DOHH2 (cell line): ENCODE measurements around the gene ASB1.

Source experiments
- H3F3A ChIP-seq: fragments of 200-600 bp; sonication (generic), shearing (Covaris generic); 2 replicates; pipeline ENCODE4 v1.6.0; 2016; ENCODE audit warnings: antibody characterized with exemption, mild to moderate bottlenecking; ENCODE audit not compliant: control insufficient read depth, insufficient read depth
- H3K27ac ChIP-seq: fragments of 200-600 bp; sonication (generic); 2 replicates; pipeline ENCODE4 v1.5.1; 2014; ENCODE audit warnings: low read depth, mild to moderate bottlenecking, low read length, moderate library complexity
- H3K27me3 ChIP-seq: fragments of 200-600 bp; sonication (generic); 2 replicates; pipeline ENCODE4 v1.6.1; 2014; ENCODE audit warnings: mild to moderate bottlenecking, low read length, mixed read lengths; ENCODE audit not compliant: control insufficient read depth
- H3K36me3 ChIP-seq: fragments of 200-600 bp; sonication (generic); 2 replicates; pipeline ENCODE4 v1.6.1; 2014; ENCODE audit warnings: mild to moderate bottlenecking, low read length, moderate library complexity, mixed read lengths; ENCODE audit not compliant: control insufficient read depth
- H3K4me1 ChIP-seq: fragments of 200-600 bp; sonication (generic); 2 replicates; pipeline ENCODE4 v1.6.1; 2014; ENCODE audit warnings: mild to moderate bottlenecking, low read length, mixed read lengths; ENCODE audit not compliant: control insufficient read depth
- H3K4me2 ChIP-seq: fragments of 200-600 bp; sonication (generic); 2 replicates; pipeline ENCODE4 v1.6.0; 2014; ENCODE audit warnings: mild to moderate bottlenecking, low read length, moderate library complexity
- H3K4me3 ChIP-seq: fragments of 200-600 bp; sonication (generic); 2 replicates; pipeline ENCODE4 v1.5.1; 2014; ENCODE audit warnings: mild to moderate bottlenecking, low read length, mixed read lengths
- H3K79me2 ChIP-seq: fragments of 200-600 bp; sonication (generic); 2 replicates; pipeline ENCODE4 v1.6.1; 2014; ENCODE audit warnings: mild to moderate bottlenecking, low read length, mixed read lengths; ENCODE audit not compliant: control insufficient read depth
- H3K9me2 ChIP-seq: fragments of 200-600 bp; sonication (generic); replicated peaks from 2 replicates; pipeline ENCODE4 v1.6.1; 2014; ENCODE audit warnings: mild to moderate bottlenecking, low read length, mixed read lengths; ENCODE audit not compliant: control insufficient read depth
- H3K9me3 ChIP-seq: fragments of 200-600 bp; sonication (generic); 2 replicates; pipeline ENCODE4 v1.6.1; 2014; ENCODE audit warnings: antibody characterized with exemption, low read length, mixed read lengths; ENCODE audit not compliant: control insufficient read depth, insufficient read depth
- H4K20me1 ChIP-seq: fragments of 200-600 bp; sonication (generic); 2 replicates; pipeline ENCODE4 v1.6.0; 2014; ENCODE audit warnings: low read depth, mild to moderate bottlenecking, antibody characterized with exemption, low read length, moderate library complexity; ENCODE audit not compliant: control insufficient read depth, insufficient read depth
- CTCF ChIP-seq: fragments of 200-600 bp; sonication (generic); IDR thresholded peaks from one replicate; pipeline ENCODE4 v1.5.1; 2014; ENCODE audit warnings: antibody characterized with exemption, mild to moderate bottlenecking, low read depth, low read length; ENCODE audit not compliant: poor library complexity, severe bottlenecking
- EZH2phosphoT487 ChIP-seq: fragments of 200-600 bp; sonication (generic); IDR thresholded peaks from 2 replicates; pipeline ENCODE4 v1.6.1; 2017; ENCODE audit warnings: borderline replicate concordance, mild to moderate bottlenecking, antibody characterized with exemption, low read length, moderate library complexity, mixed read lengths

Gene ASB1

GRCh38 chr2:238461051-238461450, 34.3 kb downstream of the ASB1 start:
- Histone ChIP-seq H4K20me1 (no peaks in the 10 kb centered on the region), H3K9me3 (no peaks in the 10 kb centered on the region), H3K27ac (no peak overlapping the region), H3K4me2 (no peak overlapping the region), H3K4me3 (no peak overlapping the region), H3K79me2 (no peaks in the 10 kb centered on the region), H3K36me3 (no peaks in the 10 kb centered on the region), H3K27me3 (no peaks in the 10 kb centered on the region), H3K4me1 (peaks cover 5% of the 10 kb centered on the region), H3F3A (no peaks in the 10 kb centered on the region), H3K9me2 (no peaks in the 10 kb centered on the region)
- no peak for TF ChIP-seq CTCF
- TF ChIP-seq EZH2phosphoT487: no peak

GRCh38 chr2:238461491-238461890, 34.8 kb downstream of the ASB1 start:
- Histone ChIP-seq H3K4me2 (no peak overlapping the region), H3K9me2 (no peaks in the 10 kb centered on the region), H3K36me3 (no peaks in the 10 kb centered on the region), H3F3A (no peaks in the 10 kb centered on the region), H4K20me1 (no peaks in the 10 kb centered on the region), H3K9me3 (no peaks in the 10 kb centered on the region), H3K27ac (no peak overlapping the region), H3K4me3 (no peak overlapping the region), H3K79me2 (no peaks in the 10 kb centered on the region), H3K27me3 (no peaks in the 10 kb centered on the region), H3K4me1 (peaks cover 5% of the 10 kb centered on the region)
- TF ChIP-seq CTCF (no peak), EZH2phosphoT487 (no peak)

- Histone ChIP-seq H3K27me3 (no peaks in the 10 kb centered on the region), H3K9me2 (no peaks in the 10 kb centered on the region), H3K9me3 (no peaks in the 10 kb centered on the region), H4K20me1 (no peaks in the 10 kb centered on the region), H3K4me1 (peaks cover 5% of the 10 kb centered on the region), H3K4me3 (no peak overlapping the region), H3K79me2 (no peaks in the 10 kb centered on the region), H3K4me2 (no peak overlapping the region), H3F3A (no peaks in the 10 kb centered on the region), H3K27ac (no peak overlapping the region), H3K36me3 (no peaks in the 10 kb centered on the region)
- no peak for TF ChIP-seq CTCF
- no peak for TF ChIP-seq EZH2phosphoT487
These were observed 35.2 kb downstream of the ASB1 start for GRCh38 chr2:238461916-238462315.
